Effector memory CD4-positive, alpha-beta T cell (primary cell): ENCODE results near the gene SIDT2.
"Not testable (repeated sequence)": the region's sequence is repeated elsewhere in the genome, so short reads cannot be mapped to it uniquely, and the experiment has no call there.

Source experiments
- DNase-seq, 3 donors: peaks; one replicate each; pipeline ENCODE4 v3.0.0-alpha.2; 2020
- H3K27ac ChIP-seq: 2 replicates; pipeline ENCODE4 v1.7.0; 2013; ENCODE audit warnings: mild to moderate bottlenecking, low read length, moderate library complexity; ENCODE audit not compliant: insufficient read depth, poor library complexity, severe bottlenecking
- H3K27me3 ChIP-seq: replicated peaks from 2 replicates; pipeline ENCODE4 v1.7.0; 2013; ENCODE audit warnings: mild to moderate bottlenecking, low read length; ENCODE audit not compliant: insufficient read depth, control insufficient read depth, poor library complexity, severe bottlenecking
- H3K36me3 ChIP-seq: 2 replicates; pipeline ENCODE4 v1.7.0; 2013; ENCODE audit warnings: mild to moderate bottlenecking, low read length, moderate library complexity; ENCODE audit not compliant: control insufficient read depth, insufficient read depth
- H3K4me1 ChIP-seq: 2 replicates; pipeline ENCODE4 v1.7.0; 2013; ENCODE audit warnings: low read length, mild to moderate bottlenecking; ENCODE audit not compliant: control insufficient read depth, insufficient read depth, poor library complexity, severe bottlenecking
- H3K4me3 ChIP-seq: 2 replicates; pipeline ENCODE4 v1.7.0; 2013; ENCODE audit warnings: low read length, low read depth, mild to moderate bottlenecking; ENCODE audit not compliant: insufficient read depth, poor library complexity, severe bottlenecking
- H3K9me3 ChIP-seq: 2 replicates; pipeline ENCODE4 v1.7.0; 2013; ENCODE audit warnings: mild to moderate bottlenecking, low read length, moderate library complexity; ENCODE audit not compliant: control insufficient read depth

SIDT2 gene

GRCh38 chr11:117181586-117182550 lies 3.3 kb downstream of the SIDT2 start:
- Histone ChIP-seq H3K4me1 (peaks cover 26% of the 10 kb centered on the region), H3K4me3 (no peak overlapping the region)

GRCh38 chr11:117182551-117182935 lies 4.0 kb downstream of the SIDT2 start:
- H3K4me3 ChIP-seq, result no peak overlapping the region
- no peaks in the 10 kb centered on the region for H3K9me3 ChIP-seq
- H3K27ac ChIP-seq, result no peak overlapping the region
- DNase-seq, result no peak
- H3K4me1 ChIP-seq, result peaks cover 26% of the 10 kb centered on the region
- H3K27me3 ChIP-seq, result no peaks in the 10 kb centered on the region
- H3K36me3 ChIP-seq, result no peaks in the 10 kb centered on the region

More at GRCh38 chr11:117181586-117182550, 3.3 kb downstream of the SIDT2 start:
- no peaks in the 10 kb centered on the region for H3K27me3 ChIP-seq
- H3K9me3 ChIP-seq, result no peaks in the 10 kb centered on the region
- no peak overlapping the region for H3K27ac ChIP-seq
- no peaks in the 10 kb centered on the region for H3K36me3 ChIP-seq
- DNase-seq, result no peak

GRCh38 chr11:117183178-117183577 lies 4.6 kb downstream of the SIDT2 start:
- not testable (repeated sequence) for H3K36me3 ChIP-seq, H3K4me3 ChIP-seq, H3K27ac ChIP-seq, H3K27me3 ChIP-seq, DNase-seq, H3K9me3 ChIP-seq
- peaks cover 23% of the 10 kb centered on the region for H3K4me1 ChIP-seq

GRCh38 chr11:117183724-117184349 lies 5.3 kb downstream of the SIDT2 start:
- no peak overlapping the region for H3K4me3 ChIP-seq
- no peak overlapping the region for H3K27ac ChIP-seq
- H3K9me3 ChIP-seq, result no peaks in the 10 kb centered on the region
- H3K27me3 ChIP-seq, result no peaks in the 10 kb centered on the region
- DNase-seq, result no peak
- peaks cover 20% of the 10 kb centered on the region for H3K4me1 ChIP-seq
- H3K36me3 ChIP-seq, result peaks cover 9% of the 10 kb centered on the region

- H3K4me3 ChIP-seq, result no peak overlapping the region
- no peak for DNase-seq
Measured at GRCh38 chr11:117185736-117186430, 7.3 kb downstream of the SIDT2 start.

GRCh38 chr11:117186431-117186761 lies 7.9 kb downstream of the SIDT2 start:
- Histone ChIP-seq H3K4me1 (peaks cover under 1% of the 10 kb centered on the region), H3K27ac (no peak overlapping the region), H3K36me3 (peaks cover 18% of the 10 kb centered on the region), H3K4me3 (no peak overlapping the region), H3K9me3 (no peaks in the 10 kb centered on the region), H3K27me3 (no peaks in the 10 kb centered on the region)
- no peak for DNase-seq

More at GRCh38 chr11:117185736-117186430, 7.3 kb downstream of the SIDT2 start:
- Histone ChIP-seq H3K27ac (no peak overlapping the region), H3K4me1 (peaks cover 5% of the 10 kb centered on the region), H3K9me3 (no peaks in the 10 kb centered on the region), H3K27me3 (no peaks in the 10 kb centered on the region), H3K36me3 (peaks cover 18% of the 10 kb centered on the region)

GRCh38 chr11:117187007-117187406 lies 8.5 kb downstream of the SIDT2 start:
- H3K36me3 ChIP-seq, result peaks cover 22% of the 10 kb centered on the region
- H3K27ac ChIP-seq, result no peak overlapping the region
- H3K9me3 ChIP-seq, result no peaks in the 10 kb centered on the region
- DNase-seq, result no peak
- H3K4me1 ChIP-seq, result no peaks in the 10 kb centered on the region
- no peaks in the 10 kb centered on the region for H3K27me3 ChIP-seq
- no peak overlapping the region for H3K4me3 ChIP-seq

GRCh38 chr11:117187428-117187798 lies 8.9 kb downstream of the SIDT2 start:
- Histone ChIP-seq H3K27me3 (no peaks in the 10 kb centered on the region), H3K9me3 (no peaks in the 10 kb centered on the region), H3K4me1 (no peaks in the 10 kb centered on the region), H3K27ac (no peak overlapping the region), H3K36me3 (peaks cover 24% of the 10 kb centered on the region), H3K4me3 (no peak overlapping the region)
- DNase-seq, result no peak

- H3K36me3 ChIP-seq, result peaks cover 24% of the 10 kb centered on the region
- H3K4me3 ChIP-seq, result no peak overlapping the region
- no peak for DNase-seq
- H3K27me3 ChIP-seq, result no peaks in the 10 kb centered on the region
- H3K27ac ChIP-seq, result no peak overlapping the region
- no peaks in the 10 kb centered on the region for H3K9me3 ChIP-seq
- no peaks in the 10 kb centered on the region for H3K4me1 ChIP-seq
Measured at GRCh38 chr11:117187799-117188481, 9.4 kb downstream of the SIDT2 start.
